Keratinocyte (primary cell): ENCODE data around the gene PRPF18. TPM values are rescaled to one million over a fixed set of nuclear protein-coding genes. Genes with fewer than 3 reads are reported as not detected.

Experiments
- DNase-seq: peaks from one replicate; pipeline ENCODE4 v3.0.0-alpha.2; 2011; ENCODE audit warnings: low read depth, missing footprints, low spot score
- FAIRE-seq: peaks from 2 replicates; lab custom pipeline; 2011; peaks lifted over from hg19 to GRCh38; lab: Jason Lieb, UNC
- H2AFZ ChIP-seq: 2 replicates; pipeline ENCODE4 v1.6.0; 2012; ENCODE audit warnings: low read length, control low read depth, inconsistent platforms; ENCODE audit not compliant: control insufficient read depth
- H3K27ac ChIP-seq: 2 replicates; pipeline ENCODE4 v1.5.1; 2011; ENCODE audit warnings: low read length; ENCODE audit not compliant: control insufficient read depth, insufficient read depth
- H3K27me3 ChIP-seq: 3 replicates; pipeline ENCODE4 v1.6.0; 2011; ENCODE audit warnings: low read length; ENCODE audit not compliant: control insufficient read depth, insufficient read depth; ENCODE audit errors: extremely low read depth
- H3K36me3 ChIP-seq, 2 experiments: 2 replicates in 1 of 2; 3 replicates in 1 of 2; pipeline ENCODE4 v1.5.1; 2011; ENCODE audit warnings: low read length in 2 of 2, mild to moderate bottlenecking in 1 of 2; ENCODE audit not compliant: control insufficient read depth in 2 of 2, insufficient read depth in 2 of 2; ENCODE audit errors: extremely low read depth in 1 of 2
- H3K4me1 ChIP-seq: 3 replicates; pipeline ENCODE4 v1.5.1; 2011; ENCODE audit warnings: low read length; ENCODE audit not compliant: control insufficient read depth, insufficient read depth; ENCODE audit errors: extremely low read depth
- H3K4me2 ChIP-seq: 3 replicates; pipeline ENCODE4 v1.6.0; 2011; ENCODE audit warnings: low read depth, low read length; ENCODE audit not compliant: control insufficient read depth, insufficient read depth; ENCODE audit errors: extremely low read depth
- H3K4me3 ChIP-seq, 3 experiments: fragments of 200-600 bp in 1 of 3; sonication (generic) in 1 of 3; 2 replicates in 2 of 3; 3 replicates in 1 of 3; pipeline ENCODE4 v1.5.1; 2011 to 2016; ENCODE audit warnings: low read length in 3 of 3, mild to moderate bottlenecking in 3 of 3, control low read depth in 2 of 3, inconsistent platforms in 1 of 3, low read depth in 1 of 3, mixed read lengths in 1 of 3, mixed run types in 1 of 3, moderate library complexity in 1 of 3; ENCODE audit not compliant: control insufficient read depth in 2 of 3, insufficient read depth in 2 of 3; ENCODE audit errors: extremely low read depth in 1 of 3
- H3K79me2 ChIP-seq: 2 replicates; pipeline ENCODE4 v1.6.0; 2012; ENCODE audit warnings: low read length; ENCODE audit not compliant: control insufficient read depth, insufficient read depth
- H3K9ac ChIP-seq: 3 replicates; pipeline ENCODE4 v1.6.0; 2011; ENCODE audit warnings: low read length; ENCODE audit not compliant: control insufficient read depth, insufficient read depth; ENCODE audit errors: extremely low read depth
- H3K9me1 ChIP-seq: 3 replicates; pipeline ENCODE4 v1.6.0; 2011; ENCODE audit warnings: low read length; ENCODE audit not compliant: control insufficient read depth, insufficient read depth; ENCODE audit errors: extremely low read depth
- H3K9me3 ChIP-seq: 2 replicates; pipeline ENCODE4 v1.5.1; 2012; ENCODE audit warnings: low read depth, low read length; ENCODE audit not compliant: control insufficient read depth
- H4K20me1 ChIP-seq: 3 replicates; pipeline ENCODE4 v1.6.0; 2011; ENCODE audit warnings: low read length; ENCODE audit not compliant: control insufficient read depth, insufficient read depth; ENCODE audit errors: extremely low read depth
- EZH2 ChIP-seq: IDR thresholded peaks from one replicate; pipeline ENCODE4 v1.6.1; 2012; ENCODE audit warnings: inconsistent platforms, mild to moderate bottlenecking, low read length, moderate library complexity
- dilution Hi-C: fragments of 300-500 bp; cut with MboI; formaldehyde crosslinking; loops from one replicate; pipeline ENCODE4 v1.7.0; 2020; ENCODE audit warnings: low sequenced_read_pairs; ENCODE audit not compliant: extremely low pct_ligation_motif_present
- polyA plus RNA-seq, 5 experiments: library from polyadenylated mRNA; depleted of rRNA in 3 of 5; stranded (reverse) in 3 of 5; stranded (forward) in 1 of 5; unstranded in 1 of 5; fragments of >200 nt; gene quantifications; 1 replicate in 1 of 5; 2 replicates in 3 of 5; 3 replicates in 1 of 5; pipeline versions ENCODE4 v1.2.1 to v1.2.3, GENCODE V29; 2011 to 2012; ENCODE audit warnings: missing spikeins in 2 of 5, low read depth in 1 of 5, low replicate concordance in 1 of 5
- TF ChIP-seq, protein P1 (sequence below), 3 experiments: IDR thresholded peaks in 1 of 3; conservative IDR thresholded peaks in 1 of 3; optimal IDR thresholded peaks in 1 of 3; 2 replicates in 2 of 3; 3 replicates in 1 of 3; pipeline versions ENCODE3 to v1.5.1; 2011; ENCODE audit warnings: low read length in 3 of 3, mild to moderate bottlenecking in 3 of 3, moderate library complexity in 2 of 3, control low read depth in 1 of 3, inconsistent platforms in 1 of 3; ENCODE audit not compliant: insufficient read depth in 2 of 3; ENCODE audit errors: extremely low read depth in 1 of 3

The PRPF18 gene
- polyA plus RNA-seq, 1 donor (not counting 4 experiments of a cell fraction or from before 2014, with no cell fraction given): 28.0 TPM

DNA sequence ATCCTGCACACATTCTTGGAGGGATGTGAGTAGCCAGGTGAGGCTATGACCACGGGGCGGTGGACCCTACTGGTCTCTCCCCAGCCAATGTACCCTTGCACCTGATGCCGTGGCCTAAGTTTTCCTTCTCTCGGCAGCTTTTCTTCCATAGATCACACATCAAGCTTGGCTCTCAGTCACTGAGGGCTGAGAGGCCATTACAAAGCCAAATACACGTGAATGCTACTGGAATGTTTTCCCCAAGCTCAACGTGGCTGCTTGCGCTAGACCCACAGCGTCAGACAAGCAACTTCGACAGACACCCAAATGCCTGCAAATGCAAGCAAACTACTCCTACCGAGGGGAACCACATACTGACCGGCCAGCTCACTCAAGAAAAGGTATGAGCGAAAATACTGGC, 83.1 kb downstream of the PRPF18 start:
- no peak overlapping the region for H3K4me3 ChIP-seq
- H3K4me2 ChIP-seq: no peak overlapping the region

DNA sequence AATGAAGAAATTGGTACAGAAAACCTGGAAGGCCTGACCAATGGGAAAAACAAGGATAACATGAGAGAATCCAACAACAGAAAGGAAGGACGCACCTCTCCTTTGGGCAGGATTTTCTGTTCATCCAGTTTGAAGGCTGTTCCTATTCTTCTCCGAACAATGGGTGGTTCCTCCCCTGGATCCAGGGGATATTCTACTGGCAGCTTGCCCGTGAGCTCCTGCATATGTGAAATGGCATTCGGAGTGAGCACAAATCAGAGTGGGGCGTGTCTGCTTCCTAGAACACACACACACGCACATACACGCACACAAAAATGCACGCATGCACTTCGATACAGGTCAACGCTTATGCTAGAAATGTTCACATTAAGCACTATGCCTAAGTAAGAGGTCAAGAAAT, 83.5 kb downstream of the PRPF18 start:
- no peaks in the 10 kb centered on the region for H3K9me1 ChIP-seq
- FAIRE-seq (no peak), DNase-seq (no peak)
- H3K36me3 ChIP-seq: peaks cover 10 to 34% of the 10 kb centered on the region in 2 experiments
- H3K4me2 ChIP-seq: no peak overlapping the region
- H3K9ac ChIP-seq: no peak overlapping the region
- no peaks in the 10 kb centered on the region for H3K27me3 ChIP-seq
- dilution Hi-C loops: no loop called here
- TF ChIP-seq, protein P1, sequence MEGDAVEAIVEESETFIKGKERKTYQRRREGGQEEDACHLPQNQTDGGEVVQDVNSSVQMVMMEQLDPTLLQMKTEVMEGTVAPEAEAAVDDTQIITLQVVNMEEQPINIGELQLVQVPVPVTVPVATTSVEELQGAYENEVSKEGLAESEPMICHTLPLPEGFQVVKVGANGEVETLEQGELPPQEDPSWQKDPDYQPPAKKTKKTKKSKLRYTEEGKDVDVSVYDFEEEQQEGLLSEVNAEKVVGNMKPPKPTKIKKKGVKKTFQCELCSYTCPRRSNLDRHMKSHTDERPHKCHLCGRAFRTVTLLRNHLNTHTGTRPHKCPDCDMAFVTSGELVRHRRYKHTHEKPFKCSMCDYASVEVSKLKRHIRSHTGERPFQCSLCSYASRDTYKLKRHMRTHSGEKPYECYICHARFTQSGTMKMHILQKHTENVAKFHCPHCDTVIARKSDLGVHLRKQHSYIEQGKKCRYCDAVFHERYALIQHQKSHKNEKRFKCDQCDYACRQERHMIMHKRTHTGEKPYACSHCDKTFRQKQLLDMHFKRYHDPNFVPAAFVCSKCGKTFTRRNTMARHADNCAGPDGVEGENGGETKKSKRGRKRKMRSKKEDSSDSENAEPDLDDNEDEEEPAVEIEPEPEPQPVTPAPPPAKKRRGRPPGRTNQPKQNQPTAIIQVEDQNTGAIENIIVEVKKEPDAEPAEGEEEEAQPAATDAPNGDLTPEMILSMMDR (optimal IDR thresholded peaks at IDR 0.05 in 1 of 3, IDR thresholded peaks at IDR 0.05 in 1 of 3, conservative IDR thresholded peaks at IDR 0.05 in 1 of 3; ENCODE audit: extremely low read depth in 1 of 3, insufficient read depth in 2 of 3, low read length in 3 of 3): no peak
- TF ChIP-seq EZH2: no peak
- H3K4me3 ChIP-seq: no peak overlapping the region
- no peaks in the 10 kb centered on the region for H4K20me1 ChIP-seq
- no peaks in the 10 kb centered on the region for H3K4me1 ChIP-seq
- H2AFZ ChIP-seq: no peak overlapping the region
- H3K79me2 ChIP-seq: no peaks in the 10 kb centered on the region
- H3K9me3 ChIP-seq: no peaks in the 10 kb centered on the region
- H3K27ac ChIP-seq: no peak overlapping the region

More for the DNA sequence above, 83.1 kb downstream of the PRPF18 start:
- no peaks in the 10 kb centered on the region for H3K9me1 ChIP-seq
- no peak for TF ChIP-seq EZH2
- TF ChIP-seq, protein P1 (optimal IDR thresholded peaks at IDR 0.05 in 1 of 3, IDR thresholded peaks at IDR 0.05 in 1 of 3, conservative IDR thresholded peaks at IDR 0.05 in 1 of 3; ENCODE audit: extremely low read depth in 1 of 3, insufficient read depth in 2 of 3, low read length in 3 of 3): no peak
- no peaks in the 10 kb centered on the region for H3K4me1 ChIP-seq
- no peak overlapping the region for H3K9ac ChIP-seq
- dilution Hi-C loops: no loop called here
- H4K20me1 ChIP-seq: no peaks in the 10 kb centered on the region
- DNase-seq (no peak), FAIRE-seq (no peak)
- peaks cover 10 to 32% of the 10 kb centered on the region in 2 experiments for H3K36me3 ChIP-seq
- no peak overlapping the region for H2AFZ ChIP-seq
- no peaks in the 10 kb centered on the region for H3K27me3 ChIP-seq
- no peaks in the 10 kb centered on the region for H3K9me3 ChIP-seq
- no peak overlapping the region for H3K27ac ChIP-seq
- H3K79me2 ChIP-seq: no peaks in the 10 kb centered on the region
